Skeletal muscle satellite cell (primary cell): ENCODE measurements around the gene ZNF181.

ENCODE experiments used
- H3K27me3 ChIP-seq: 2 replicates; pipeline ENCODE4 v1.7.0; 2013; ENCODE audit warnings: low read length; ENCODE audit not compliant: control insufficient read depth, insufficient read depth
- H3K36me3 ChIP-seq: 2 replicates; pipeline ENCODE4 v1.7.0; 2013; ENCODE audit warnings: mild to moderate bottlenecking, control low read depth, low read length; ENCODE audit not compliant: insufficient read depth
- H3K4me1 ChIP-seq: 2 replicates; pipeline ENCODE4 v1.7.0; 2013; ENCODE audit warnings: low read length; ENCODE audit not compliant: control insufficient read depth, insufficient read depth
- H3K4me2 ChIP-seq: 2 replicates; pipeline ENCODE4 v1.7.0; 2013; ENCODE audit warnings: mild to moderate bottlenecking, low read length
- H3K4me3 ChIP-seq: 2 replicates; pipeline ENCODE4 v1.7.0; 2013; ENCODE audit warnings: low read length
- H3K9ac ChIP-seq: 2 replicates; pipeline ENCODE4 v1.7.0; 2013; ENCODE audit warnings: mild to moderate bottlenecking, low read depth, low read length, moderate library complexity
- H3K9me3 ChIP-seq: replicated peaks from 2 replicates; pipeline ENCODE4 v1.7.0; 2013; ENCODE audit warnings: mild to moderate bottlenecking, control low read depth, low read length

Gene ZNF181

DNA sequence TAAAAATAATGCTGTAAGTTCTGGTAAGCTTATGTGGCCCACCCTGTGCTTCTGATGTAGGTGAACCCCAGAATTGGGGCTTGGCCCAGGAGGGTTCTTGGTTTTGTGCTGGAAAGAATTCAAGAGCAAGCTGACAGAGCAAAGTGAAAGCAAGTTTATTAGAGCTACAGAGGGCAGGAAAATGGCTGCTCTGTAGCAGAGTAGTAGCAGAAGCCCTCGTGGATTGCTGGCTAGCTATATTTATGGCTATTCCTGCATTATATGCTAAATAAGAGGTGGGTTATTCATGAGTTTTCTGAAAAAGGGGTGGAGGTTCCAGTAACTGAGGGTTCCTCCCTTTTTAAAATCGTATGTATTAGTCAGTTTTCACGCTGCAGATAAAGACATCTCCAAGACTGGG lies 59.5 kb downstream of the ZNF181 start:
- Histone ChIP-seq H3K4me2 (no peak overlapping the region), H3K9ac (no peak overlapping the region), H3K36me3 (no peaks in the 10 kb centered on the region), H3K9me3 (no peaks in the 10 kb centered on the region), H3K4me1 (no peaks in the 10 kb centered on the region), H3K27me3 (no peaks in the 10 kb centered on the region), H3K4me3 (no peak overlapping the region)

DNA sequence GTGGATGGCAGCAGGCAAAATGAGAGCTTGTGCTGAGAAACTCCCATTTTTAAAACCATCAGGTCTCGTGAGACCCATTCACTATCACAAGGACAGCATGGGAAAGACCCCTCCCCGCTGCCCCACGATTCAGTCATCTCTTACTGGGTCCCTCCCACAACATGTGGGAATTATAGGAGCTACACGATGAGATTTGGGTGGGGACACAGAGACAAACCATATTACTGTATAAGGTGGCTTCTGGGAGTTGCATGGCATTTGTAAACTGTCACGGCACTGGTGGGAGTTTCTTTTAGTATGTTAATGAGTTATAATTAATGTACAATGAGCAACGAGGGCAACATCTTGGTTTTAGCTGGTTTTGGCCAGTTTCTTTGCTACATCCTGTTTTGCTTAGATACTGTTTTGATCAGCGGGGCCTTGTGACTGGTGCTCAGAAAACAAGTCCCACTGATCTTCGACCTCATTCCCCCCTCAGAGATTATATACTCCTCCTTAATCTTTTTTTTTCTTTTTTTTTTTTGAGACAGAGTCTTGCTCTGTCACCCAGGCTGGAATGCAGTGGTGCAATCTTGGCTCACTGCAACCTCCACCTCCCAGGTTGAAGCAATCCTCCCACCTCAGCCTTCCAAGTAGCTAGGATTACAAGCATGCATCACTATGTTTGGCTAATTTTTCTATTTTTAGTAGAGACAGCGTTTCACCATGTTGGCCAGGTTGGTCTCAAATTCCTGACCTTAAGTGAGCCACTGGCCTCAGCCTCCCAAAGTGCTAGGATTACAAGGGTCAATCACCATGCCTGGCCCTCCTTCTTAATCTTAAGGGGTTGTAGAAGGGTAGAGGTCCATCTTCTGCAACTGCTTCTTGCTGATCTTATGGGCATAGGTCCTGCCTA lies 60.3 kb downstream of the ZNF181 start:
- H3K4me3 ChIP-seq, result no peak overlapping the region
- H3K4me2 ChIP-seq, result no peak overlapping the region
- H3K27me3 ChIP-seq, result no peaks in the 10 kb centered on the region
- H3K36me3 ChIP-seq, result no peaks in the 10 kb centered on the region
- H3K4me1 ChIP-seq, result no peaks in the 10 kb centered on the region
- H3K9ac ChIP-seq, result no peak overlapping the region
- H3K9me3 ChIP-seq, result no peaks in the 10 kb centered on the region
